KMS-11 (cell line): Measurements from ENCODE around the gene FARS2.
"Not testable (repeated sequence)": the region's sequence is repeated elsewhere in the genome, so short reads cannot be mapped to it uniquely, and the experiment has no call there.

Experiments
- H2AFZ ChIP-seq: fragments of 200-600 bp; sonication (generic); 2 replicates; pipeline ENCODE4 v1.6.1; 2016; ENCODE audit warnings: antibody characterized with exemption, mixed run types, low read depth
- H3K27ac ChIP-seq: fragments of 200-600 bp; sonication (generic); 2 replicates; pipeline ENCODE4 v1.6.1; 2016; ENCODE audit warnings: mild to moderate bottlenecking, mixed run types
- H3K27me3 ChIP-seq: fragments of 200-600 bp; sonication (generic); 2 replicates; pipeline ENCODE4 v1.6.1; 2017; ENCODE audit warnings: mild to moderate bottlenecking, low read depth, mixed run types, moderate library complexity; ENCODE audit not compliant: insufficient read depth
- H3K36me3 ChIP-seq: fragments of 200-600 bp; sonication (generic); 2 replicates; pipeline ENCODE4 v1.6.1; 2017; ENCODE audit warnings: mild to moderate bottlenecking, mixed run types; ENCODE audit not compliant: insufficient read depth
- H3K4me1 ChIP-seq: fragments of 200-600 bp; sonication (generic); 2 replicates; pipeline ENCODE4 v1.6.1; 2016; ENCODE audit warnings: mild to moderate bottlenecking, low read depth, mixed run types; ENCODE audit not compliant: poor library complexity, severe bottlenecking
- H3K4me2 ChIP-seq: fragments of 200-600 bp; sonication (generic); 2 replicates; pipeline ENCODE4 v1.7.0; 2016; ENCODE audit warnings: mild to moderate bottlenecking, mixed run types
- H3K4me3 ChIP-seq: fragments of 200-600 bp; sonication (generic); IDR thresholded peaks from 2 replicates; pipeline ENCODE4 v1.6.1; 2017; ENCODE audit warnings: low read depth, low read length, mixed read lengths; ENCODE audit not compliant: insufficient read depth
- H3K79me2 ChIP-seq: fragments of 200-600 bp; sonication (generic); 2 replicates; pipeline ENCODE4 v1.6.1; 2016; ENCODE audit warnings: low read depth, mixed run types; ENCODE audit not compliant: insufficient read depth
- H3K9ac ChIP-seq: fragments of 200-600 bp; sonication (generic); 2 replicates; pipeline ENCODE4 v1.6.1; 2016; ENCODE audit warnings: mild to moderate bottlenecking, mixed run types
- H4K20me1 ChIP-seq: fragments of 200-600 bp; sonication (generic); 2 replicates; pipeline ENCODE4 v1.6.1; 2016; ENCODE audit warnings: mild to moderate bottlenecking, mixed run types; ENCODE audit not compliant: insufficient read depth
- CTCF ChIP-seq: fragments of 200-600 bp; sonication (generic); conservative IDR thresholded peaks from 2 replicates; pipeline ENCODE4 v1.6.1; 2017; ENCODE audit warnings: low read depth, mild to moderate bottlenecking, antibody characterized with exemption, low read length, moderate library complexity, mixed read lengths

The FARS2 gene

GRCh38 chr6:5679270-5679669, 418.0 kb downstream of the FARS2 start:
- H3K79me2 ChIP-seq = no peaks in the 10 kb centered on the region

GRCh38 chr6:5679691-5680090, 418.4 kb downstream of the FARS2 start:
- no peaks in the 10 kb centered on the region for H3K79me2 ChIP-seq
- H3K4me1 ChIP-seq = no peaks in the 10 kb centered on the region
- no peak overlapping the region for H3K4me3 ChIP-seq
- H3K9ac ChIP-seq = no peak overlapping the region
- no peak for TF ChIP-seq CTCF
- H3K4me2 ChIP-seq = no peak overlapping the region
- no peaks in the 10 kb centered on the region for H4K20me1 ChIP-seq
- no peak overlapping the region for H2AFZ ChIP-seq
- H3K27me3 ChIP-seq = no peaks in the 10 kb centered on the region
- no peak overlapping the region for H3K27ac ChIP-seq
- H3K36me3 ChIP-seq = no peaks in the 10 kb centered on the region

More at GRCh38 chr6:5679270-5679669, 418.0 kb downstream of the FARS2 start:
- Histone ChIP-seq H3K27ac (no peak overlapping the region), H4K20me1 (no peaks in the 10 kb centered on the region), H3K4me2 (no peak overlapping the region), H3K9ac (no peak overlapping the region), H3K36me3 (no peaks in the 10 kb centered on the region), H2AFZ (no peak overlapping the region), H3K27me3 (no peaks in the 10 kb centered on the region), H3K4me3 (no peak overlapping the region), H3K4me1 (no peaks in the 10 kb centered on the region)
- TF ChIP-seq CTCF = no peak

GRCh38 chr6:5680095-5680494, 418.8 kb downstream of the FARS2 start:
- TF ChIP-seq CTCF = no peak
- Histone ChIP-seq H3K4me3 (no peak overlapping the region), H3K4me1 (no peaks in the 10 kb centered on the region), H4K20me1 (no peaks in the 10 kb centered on the region), H3K27ac (no peak overlapping the region), H3K4me2 (no peak overlapping the region), H2AFZ (no peak overlapping the region), H3K27me3 (no peaks in the 10 kb centered on the region), H3K79me2 (no peaks in the 10 kb centered on the region), H3K36me3 (no peaks in the 10 kb centered on the region), H3K9ac (no peak overlapping the region)

- Histone ChIP-seq H3K79me2 (no peaks in the 10 kb centered on the region), H3K4me1 (no peaks in the 10 kb centered on the region), H3K9ac (no peak overlapping the region), H3K27me3 (no peaks in the 10 kb centered on the region), H4K20me1 (no peaks in the 10 kb centered on the region), H3K4me2 (no peak overlapping the region), H3K36me3 (no peaks in the 10 kb centered on the region), H2AFZ (no peak overlapping the region), H3K4me3 (no peak overlapping the region), H3K27ac (no peak overlapping the region)
- no peak for TF ChIP-seq CTCF
Observed at GRCh38 chr6:5681480-5681879, 420.2 kb downstream of the FARS2 start.

GRCh38 chr6:5682530-5682929, 421.2 kb downstream of the FARS2 start:
- no peaks in the 10 kb centered on the region for H4K20me1 ChIP-seq
- no peaks in the 10 kb centered on the region for H3K36me3 ChIP-seq
- no peak overlapping the region for H3K9ac ChIP-seq
- no peak overlapping the region for H2AFZ ChIP-seq
- H3K27ac ChIP-seq = no peak overlapping the region
- H3K27me3 ChIP-seq = no peaks in the 10 kb centered on the region
- no peaks in the 10 kb centered on the region for H3K79me2 ChIP-seq
- H3K4me1 ChIP-seq = no peaks in the 10 kb centered on the region
- H3K4me3 ChIP-seq = no peak overlapping the region
- TF ChIP-seq CTCF = no peak
- no peak overlapping the region for H3K4me2 ChIP-seq

- not testable (repeated sequence) for H3K27me3 ChIP-seq, H3K4me1 ChIP-seq, H4K20me1 ChIP-seq, H3K79me2 ChIP-seq, H3K27ac ChIP-seq, H3K4me2 ChIP-seq, H2AFZ ChIP-seq, H3K9ac ChIP-seq, H3K36me3 ChIP-seq, H3K4me3 ChIP-seq
Observed at GRCh38 chr6:5683747-5684146, 422.4 kb downstream of the FARS2 start.
